Measurements from ENCODE around the gene MYH9.

DNA sequence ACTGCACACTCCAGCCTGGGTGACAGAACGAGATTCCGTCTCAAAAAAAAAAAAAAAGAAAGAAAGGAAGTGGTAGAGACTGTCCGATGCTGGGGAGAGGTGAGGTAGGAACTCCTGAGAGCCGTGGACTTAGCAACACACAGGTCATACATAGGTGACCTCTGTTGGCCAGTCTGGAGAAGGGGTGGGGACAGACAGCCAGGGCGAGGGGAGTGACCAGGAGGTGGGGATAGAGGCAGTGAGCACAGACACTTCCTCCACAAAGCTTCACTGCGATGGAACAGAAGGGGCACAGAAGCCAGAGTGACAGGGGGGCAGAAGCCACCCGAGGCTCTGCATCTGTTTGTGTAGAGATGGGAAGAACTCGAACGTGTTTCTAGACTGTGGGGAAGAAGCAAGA is 47.1 kb downstream of the MYH9 start:
- TF ChIP-seq, protein P1, sequence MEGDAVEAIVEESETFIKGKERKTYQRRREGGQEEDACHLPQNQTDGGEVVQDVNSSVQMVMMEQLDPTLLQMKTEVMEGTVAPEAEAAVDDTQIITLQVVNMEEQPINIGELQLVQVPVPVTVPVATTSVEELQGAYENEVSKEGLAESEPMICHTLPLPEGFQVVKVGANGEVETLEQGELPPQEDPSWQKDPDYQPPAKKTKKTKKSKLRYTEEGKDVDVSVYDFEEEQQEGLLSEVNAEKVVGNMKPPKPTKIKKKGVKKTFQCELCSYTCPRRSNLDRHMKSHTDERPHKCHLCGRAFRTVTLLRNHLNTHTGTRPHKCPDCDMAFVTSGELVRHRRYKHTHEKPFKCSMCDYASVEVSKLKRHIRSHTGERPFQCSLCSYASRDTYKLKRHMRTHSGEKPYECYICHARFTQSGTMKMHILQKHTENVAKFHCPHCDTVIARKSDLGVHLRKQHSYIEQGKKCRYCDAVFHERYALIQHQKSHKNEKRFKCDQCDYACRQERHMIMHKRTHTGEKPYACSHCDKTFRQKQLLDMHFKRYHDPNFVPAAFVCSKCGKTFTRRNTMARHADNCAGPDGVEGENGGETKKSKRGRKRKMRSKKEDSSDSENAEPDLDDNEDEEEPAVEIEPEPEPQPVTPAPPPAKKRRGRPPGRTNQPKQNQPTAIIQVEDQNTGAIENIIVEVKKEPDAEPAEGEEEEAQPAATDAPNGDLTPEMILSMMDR (IDR thresholded peaks at IDR 0.05) = no peak
- TF ChIP-seq, protein P2, sequence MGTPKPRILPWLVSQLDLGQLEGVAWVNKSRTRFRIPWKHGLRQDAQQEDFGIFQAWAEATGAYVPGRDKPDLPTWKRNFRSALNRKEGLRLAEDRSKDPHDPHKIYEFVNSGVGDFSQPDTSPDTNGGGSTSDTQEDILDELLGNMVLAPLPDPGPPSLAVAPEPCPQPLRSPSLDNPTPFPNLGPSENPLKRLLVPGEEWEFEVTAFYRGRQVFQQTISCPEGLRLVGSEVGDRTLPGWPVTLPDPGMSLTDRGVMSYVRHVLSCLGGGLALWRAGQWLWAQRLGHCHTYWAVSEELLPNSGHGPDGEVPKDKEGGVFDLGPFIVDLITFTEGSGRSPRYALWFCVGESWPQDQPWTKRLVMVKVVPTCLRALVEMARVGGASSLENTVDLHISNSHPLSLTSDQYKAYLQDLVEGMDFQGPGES (IDR thresholded peaks at IDR 0.05; ENCODE audit: low read depth, low read length) = no peak
- TF ChIP-seq, protein P3, sequence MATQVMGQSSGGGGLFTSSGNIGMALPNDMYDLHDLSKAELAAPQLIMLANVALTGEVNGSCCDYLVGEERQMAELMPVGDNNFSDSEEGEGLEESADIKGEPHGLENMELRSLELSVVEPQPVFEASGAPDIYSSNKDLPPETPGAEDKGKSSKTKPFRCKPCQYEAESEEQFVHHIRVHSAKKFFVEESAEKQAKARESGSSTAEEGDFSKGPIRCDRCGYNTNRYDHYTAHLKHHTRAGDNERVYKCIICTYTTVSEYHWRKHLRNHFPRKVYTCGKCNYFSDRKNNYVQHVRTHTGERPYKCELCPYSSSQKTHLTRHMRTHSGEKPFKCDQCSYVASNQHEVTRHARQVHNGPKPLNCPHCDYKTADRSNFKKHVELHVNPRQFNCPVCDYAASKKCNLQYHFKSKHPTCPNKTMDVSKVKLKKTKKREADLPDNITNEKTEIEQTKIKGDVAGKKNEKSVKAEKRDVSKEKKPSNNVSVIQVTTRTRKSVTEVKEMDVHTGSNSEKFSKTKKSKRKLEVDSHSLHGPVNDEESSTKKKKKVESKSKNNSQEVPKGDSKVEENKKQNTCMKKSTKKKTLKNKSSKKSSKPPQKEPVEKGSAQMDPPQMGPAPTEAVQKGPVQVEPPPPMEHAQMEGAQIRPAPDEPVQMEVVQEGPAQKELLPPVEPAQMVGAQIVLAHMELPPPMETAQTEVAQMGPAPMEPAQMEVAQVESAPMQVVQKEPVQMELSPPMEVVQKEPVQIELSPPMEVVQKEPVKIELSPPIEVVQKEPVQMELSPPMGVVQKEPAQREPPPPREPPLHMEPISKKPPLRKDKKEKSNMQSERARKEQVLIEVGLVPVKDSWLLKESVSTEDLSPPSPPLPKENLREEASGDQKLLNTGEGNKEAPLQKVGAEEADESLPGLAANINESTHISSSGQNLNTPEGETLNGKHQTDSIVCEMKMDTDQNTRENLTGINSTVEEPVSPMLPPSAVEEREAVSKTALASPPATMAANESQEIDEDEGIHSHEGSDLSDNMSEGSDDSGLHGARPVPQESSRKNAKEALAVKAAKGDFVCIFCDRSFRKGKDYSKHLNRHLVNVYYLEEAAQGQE (IDR thresholded peaks at IDR 0.05; ENCODE audit: low read depth, low read length) = no peak

Data from SK-N-SH (cell line).